K562 (cell line): ENCODE measurements around the gene BICDL1. TPM values are rescaled to one million over a fixed set of nuclear protein-coding genes. Genes with fewer than 3 reads are reported as not detected.

Experiments
- ARNT ChIP-seq, 2 experiments: fragments of 450-650 bp; IDR thresholded peaks; 2 replicates each; pipeline ENCODE4 v1.6.1; 2016; ENCODE audit warnings: mild to moderate bottlenecking in 1 of 2
- CCNT2 ChIP-seq: IDR thresholded peaks from 2 replicates; pipeline ENCODE4 v1.6.1; 2011; ENCODE audit warnings: borderline replicate concordance, low read depth, mild to moderate bottlenecking, moderate library complexity, mixed read lengths, low read length; ENCODE audit not compliant: insufficient read length; ENCODE audit errors: extremely low read depth
- CREB1 ChIP-seq, 2 experiments: sonication (generic) in 1 of 2; formaldehyde crosslinking in 1 of 2; IDR thresholded peaks; 2 replicates each; pipeline versions ENCODE4 v1.6.1 to v1.8.0; 2012 to 2022; ENCODE audit warnings: inconsistent platforms in 1 of 2, mild to moderate bottlenecking in 1 of 2, missing genetic modification reagents in 1 of 2, moderate library complexity in 1 of 2
- CXXC5 ChIP-seq: fragments of 250-450 bp; sonication (Bioruptor Pico); IDR thresholded peaks from 2 replicates; pipeline ENCODE4 v1.8.0; 2022; ENCODE audit warnings: inconsistent platforms, mild to moderate bottlenecking, moderate library complexity
- FOXM1 ChIP-seq, 2 experiments: fragments of 450-650 bp in 1 of 2; sonication (generic) in 1 of 2; formaldehyde crosslinking in 1 of 2; IDR thresholded peaks; 2 replicates each; pipeline versions ENCODE4 v1.6.1 to v1.9.0; 2017 to 2022; ENCODE audit warnings: low read depth in 2 of 2, mild to moderate bottlenecking in 2 of 2, missing genetic modification reagents in 1 of 2, moderate library complexity in 1 of 2
- HDAC2 ChIP-seq: fragments of 450-650 bp; IDR thresholded peaks from 2 replicates; pipeline ENCODE4 v1.6.1; 2016; ENCODE audit warnings: mild to moderate bottlenecking
- KDM5B ChIP-seq: fragments of 200-600 bp; sonication (generic); IDR thresholded peaks from 2 replicates; pipeline ENCODE4 v1.6.1; 2012; ENCODE audit warnings: low read depth, mild to moderate bottlenecking, moderate library complexity, low read length, control low read depth, inconsistent platforms; ENCODE audit not compliant: insufficient replicate concordance
- LCOR ChIP-seq: sonication (generic); formaldehyde crosslinking; IDR thresholded peaks from 2 replicates; pipeline ENCODE4 v1.8.0; 2022; ENCODE audit warnings: mild to moderate bottlenecking, missing genetic modification reagents
- MXI1 ChIP-seq: IDR thresholded peaks from 2 replicates; pipeline ENCODE4 v1.6.1; 2011; ENCODE audit warnings: low read depth, mild to moderate bottlenecking, improper control_type of control experiment, low read length
- NR2C2 ChIP-seq, 2 experiments: fragments of 200-800 bp in 1 of 2; sonication (Bioruptor generic) in 1 of 2; sonication (generic) in 1 of 2; formaldehyde crosslinking in 1 of 2; IDR thresholded peaks; 2 replicates each; pipeline versions ENCODE4 v1.6.1 to v1.8.0; 2016 to 2022; ENCODE audit warnings: mild to moderate bottlenecking in 1 of 2, missing compliant biosample characterization in 1 of 2, missing genetic modification characterization in 1 of 2, missing genetic modification reagents in 1 of 2
- POU5F1 ChIP-seq: fragments of 150-350 bp; IDR thresholded peaks from 2 replicates; pipeline ENCODE4 v1.6.1; 2014; ENCODE audit warnings: borderline replicate concordance, low read length, low read depth, mild to moderate bottlenecking; ENCODE audit not compliant: partially characterized antibody
- RNF2 ChIP-seq: sonication (generic); IDR thresholded peaks from 2 replicates; pipeline ENCODE4 v1.6.1; 2016
- ZBTB1 ChIP-seq: sonication (generic); formaldehyde crosslinking; IDR thresholded peaks from 2 replicates; pipeline ENCODE4 v1.8.1; 2023; ENCODE audit warnings: missing genetic modification reagents, low read depth, mild to moderate bottlenecking, borderline replicate concordance
- ZNF436 ChIP-seq: fragments of 250-450, 450-650 bp; sonication (Bioruptor Pico); formaldehyde crosslinking; IDR thresholded peaks from 2 replicates; pipeline ENCODE4 v1.7.0; 2020; ENCODE audit warnings: mild to moderate bottlenecking
- polyA plus RNA-seq, 8 experiments: library from polyadenylated mRNA; depleted of rRNA in 4 of 8; stranded (reverse) in 5 of 8; unstranded in 3 of 8; fragments of >200 nt; fragmentation: Nextera tagmentation in 2 of 8; fragmentation: Illumina TruSeq in 1 of 8; extraction: Ambion mirVana in 2 of 8; extraction: Trizol in 1 of 8; gene quantifications; 2 replicates each; pipeline versions ENCODE4 v1.2.1 to v1.2.3, GENCODE V29; 2011 to 2014; ENCODE audit warnings: inconsistent platforms in 1 of 8, missing spikeins in 1 of 8
- total RNA-seq, 7 experiments: library from RNA; depleted of rRNA in 6 of 7; stranded (reverse); fragments of >200 nt in 6 of 7; fragmentation: Illumina TruSeq in 2 of 7; extraction: Trizol in 2 of 7; gene quantifications; 2 replicates each; pipeline versions ENCODE4 v1.2.1 to v1.2.3, GENCODE V29; 2011 to 2021; ENCODE audit warnings: low replicate concordance in 1 of 7
- TF ChIP-seq, protein P1 (sequence below), 2 experiments: IDR thresholded peaks in 1 of 2; conservative IDR thresholded peaks in 1 of 2; 2 replicates each; pipeline ENCODE4 v1.6.1; 2016; ENCODE audit warnings: low read depth in 2 of 2, mild to moderate bottlenecking in 1 of 2, missing compliant biosample characterization in 1 of 2, missing genetic modification characterization in 1 of 2, moderate library complexity in 1 of 2
- TF ChIP-seq, protein P2 (sequence below): sonication (generic); formaldehyde crosslinking; IDR thresholded peaks from 2 replicates; pipeline ENCODE4 v1.9.0; 2022; ENCODE audit warnings: mild to moderate bottlenecking, missing genetic modification reagents
- TF ChIP-seq, protein P3 (sequence below): sonication (generic); formaldehyde crosslinking; IDR thresholded peaks from 2 replicates; pipeline ENCODE4 v1.8.1; 2023; ENCODE audit warnings: mild to moderate bottlenecking, missing genetic modification reagents

Gene BICDL1
- total and polyA plus RNA-seq, 9 of the 15 experiments (the other 6 are each of a cell fraction or from before 2014, with no cell fraction given): 0.06 to 2.0 (median 0.58) TPM

DNA sequence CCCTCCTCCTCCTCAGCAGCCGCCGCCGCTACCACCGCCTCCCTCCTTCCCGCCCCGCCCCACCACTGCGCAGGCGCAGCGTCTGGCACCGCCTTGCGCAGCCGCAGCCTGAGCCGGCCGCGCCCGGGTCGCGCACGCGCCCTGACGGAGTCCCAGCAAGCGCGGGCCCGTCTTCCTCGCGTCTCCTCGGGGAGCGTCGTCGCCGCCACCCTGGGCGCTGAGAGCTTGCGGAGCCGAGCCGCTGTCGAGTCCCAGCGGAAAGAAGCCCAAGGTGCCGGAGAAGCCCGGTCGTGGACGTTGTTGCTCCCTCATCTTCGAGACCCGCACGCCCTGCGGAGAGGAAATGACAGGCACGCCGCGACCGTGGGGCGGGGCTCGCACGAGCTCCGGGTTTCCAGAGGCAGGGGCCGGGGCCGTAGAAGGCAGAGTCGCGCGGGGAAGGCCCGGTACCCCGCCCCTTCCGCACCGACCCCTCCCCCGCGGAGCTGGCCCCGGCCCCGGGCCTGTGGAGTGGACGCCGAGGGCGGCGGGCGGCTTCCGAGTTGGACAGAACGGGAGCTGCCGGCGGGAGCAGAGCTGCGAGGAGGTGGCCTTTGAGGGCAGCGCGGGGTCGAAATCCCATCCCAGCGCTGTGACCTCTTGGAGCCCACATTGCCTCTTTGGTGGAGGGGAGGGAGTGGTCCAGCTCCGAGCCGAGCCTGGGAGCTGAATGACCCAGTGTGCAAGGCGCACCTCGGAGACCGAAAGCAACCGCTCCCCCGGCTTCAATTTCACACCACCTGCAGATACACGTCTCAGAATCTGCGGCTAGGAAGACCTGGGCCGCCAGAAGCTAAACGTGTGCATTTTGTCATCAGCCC lies 128.0 kb downstream of the BICDL1 start (continued):
- TF ChIP-seq CREB1 (IDR thresholded peaks at IDR 0.05) (peak; percentile 40), CREB1 (CRISPR knock-in tag; IDR thresholded peaks at IDR 0.05) (peak; percentile 70; the same call in 1 of the 2 replicates), CCNT2 (peak; percentile 46), LCOR (CRISPR knock-in tag) (peak; percentile 45; the same call in 1 of the 2 replicates), ARNT (IDR thresholded peaks at IDR 0.05) (no peak), RNF2 (0 out of 2 replicates have a peak, but pooled peaks have one; percentile 33), FOXM1 (IDR thresholded peaks at IDR 0.05; ENCODE audit: low read depth) (no peak), FOXM1 (CRISPR knock-in tag; IDR thresholded peaks at IDR 0.05; ENCODE audit: low read depth) (peak; percentile 13; the same call in 1 of the 2 replicates), KDM5B (peak; percentile 90), NR2C2 (CRISPR knock-in tag; IDR thresholded peaks at IDR 0.05) (no peak), NR2C2 (tag; IDR thresholded peaks at IDR 0.05) (peak; percentile 66), HDAC2 (peak; percentile 55; the same call in 1 of the 2 replicates), ZBTB1 (CRISPR knock-in tag) (peak; percentile 29; the same call in 1 of the 2 replicates), MXI1 (peak; percentile 73; the same call in 1 of the 2 replicates), ZNF436 (CRISPR knock-in tag) (no peak), CXXC5 (CRISPR knock-in tag) (peak; percentile 90), POU5F1 (peak; percentile 98)
- TF ChIP-seq, protein P1, sequence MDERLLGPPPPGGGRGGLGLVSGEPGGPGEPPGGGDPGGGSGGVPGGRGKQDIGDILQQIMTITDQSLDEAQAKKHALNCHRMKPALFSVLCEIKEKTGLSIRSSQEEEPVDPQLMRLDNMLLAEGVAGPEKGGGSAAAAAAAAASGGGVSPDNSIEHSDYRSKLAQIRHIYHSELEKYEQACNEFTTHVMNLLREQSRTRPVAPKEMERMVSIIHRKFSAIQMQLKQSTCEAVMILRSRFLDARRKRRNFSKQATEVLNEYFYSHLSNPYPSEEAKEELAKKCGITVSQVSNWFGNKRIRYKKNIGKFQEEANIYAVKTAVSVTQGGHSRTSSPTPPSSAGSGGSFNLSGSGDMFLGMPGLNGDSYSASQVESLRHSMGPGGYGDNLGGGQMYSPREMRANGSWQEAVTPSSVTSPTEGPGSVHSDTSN (CRISPR knock-in tag; IDR thresholded peaks at IDR 0.05; ENCODE audit: low read depth): no peak; the same call in 1 of the 2 replicates
- TF ChIP-seq, protein P1 (tag; conservative IDR thresholded peaks at IDR 0.05; ENCODE audit: low read depth): no peak
- TF ChIP-seq, protein P2, sequence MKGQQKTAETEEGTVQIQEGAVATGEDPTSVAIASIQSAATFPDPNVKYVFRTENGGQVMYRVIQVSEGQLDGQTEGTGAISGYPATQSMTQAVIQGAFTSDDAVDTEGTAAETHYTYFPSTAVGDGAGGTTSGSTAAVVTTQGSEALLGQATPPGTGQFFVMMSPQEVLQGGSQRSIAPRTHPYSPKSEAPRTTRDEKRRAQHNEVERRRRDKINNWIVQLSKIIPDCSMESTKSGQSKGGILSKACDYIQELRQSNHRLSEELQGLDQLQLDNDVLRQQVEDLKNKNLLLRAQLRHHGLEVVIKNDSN (CRISPR knock-in tag): no peak
- TF ChIP-seq, protein P3, sequence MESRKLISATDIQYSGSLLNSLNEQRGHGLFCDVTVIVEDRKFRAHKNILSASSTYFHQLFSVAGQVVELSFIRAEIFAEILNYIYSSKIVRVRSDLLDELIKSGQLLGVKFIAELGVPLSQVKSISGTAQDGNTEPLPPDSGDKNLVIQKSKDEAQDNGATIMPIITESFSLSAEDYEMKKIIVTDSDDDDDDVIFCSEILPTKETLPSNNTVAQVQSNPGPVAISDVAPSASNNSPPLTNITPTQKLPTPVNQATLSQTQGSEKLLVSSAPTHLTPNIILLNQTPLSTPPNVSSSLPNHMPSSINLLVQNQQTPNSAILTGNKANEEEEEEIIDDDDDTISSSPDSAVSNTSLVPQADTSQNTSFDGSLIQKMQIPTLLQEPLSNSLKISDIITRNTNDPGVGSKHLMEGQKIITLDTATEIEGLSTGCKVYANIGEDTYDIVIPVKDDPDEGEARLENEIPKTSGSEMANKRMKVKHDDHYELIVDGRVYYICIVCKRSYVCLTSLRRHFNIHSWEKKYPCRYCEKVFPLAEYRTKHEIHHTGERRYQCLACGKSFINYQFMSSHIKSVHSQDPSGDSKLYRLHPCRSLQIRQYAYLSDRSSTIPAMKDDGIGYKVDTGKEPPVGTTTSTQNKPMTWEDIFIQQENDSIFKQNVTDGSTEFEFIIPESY (CRISPR knock-in tag): no peak
